Neural cell (in vitro differentiated cells): ENCODE data around the gene TUBB4B.

Experiments used
- CTCF ChIP-seq: fragments of 450-650 bp; IDR thresholded peaks from 2 replicates; pipeline ENCODE4 v1.5.1; 2014; ENCODE audit warnings: antibody characterized with exemption, mild to moderate bottlenecking, moderate library complexity; ENCODE audit not compliant: poor library complexity, severe bottlenecking
- EP300 ChIP-seq: fragments of 450-650 bp; conservative IDR thresholded peaks from 2 replicates; pipeline ENCODE4 v1.6.1; 2014; ENCODE audit warnings: antibody characterized with exemption, mild to moderate bottlenecking, moderate library complexity; ENCODE audit not compliant: poor library complexity, severe bottlenecking
- EZH2 ChIP-seq: fragments of 200-600, 300-800 bp; shearing (Covaris generic), sonication (generic); IDR thresholded peaks from 2 replicates; pipeline ENCODE4 v1.6.1; 2014; ENCODE audit warnings: antibody characterized with exemption, low read length, borderline replicate concordance, mild to moderate bottlenecking; ENCODE audit not compliant: insufficient read depth, poor library complexity, severe bottlenecking
- POLR2AphosphoS5 ChIP-seq: IDR thresholded peaks from 2 replicates; pipeline ENCODE4 v1.6.1; 2012
- SMC3 ChIP-seq: fragments of 450-650 bp; conservative IDR thresholded peaks from 2 replicates; pipeline ENCODE4 v1.6.1; 2014; ENCODE audit warnings: antibody characterized with exemption, mild to moderate bottlenecking, moderate library complexity; ENCODE audit not compliant: poor library complexity
- TAF1 ChIP-seq: IDR thresholded peaks from 2 replicates; pipeline ENCODE4 v1.6.1; 2012; ENCODE audit warnings: low read depth
- TF ChIP-seq, protein P1 (sequence below): IDR thresholded peaks from 2 replicates; pipeline ENCODE4 v1.6.1; 2012; ENCODE audit warnings: borderline replicate concordance

- TF ChIP-seq CTCF (no peak), EP300 (no peak), EZH2 (no peak), POLR2AphosphoS5 (no peak), SMC3 (no peak), TAF1 (no peak)
- TF ChIP-seq, protein P1, sequence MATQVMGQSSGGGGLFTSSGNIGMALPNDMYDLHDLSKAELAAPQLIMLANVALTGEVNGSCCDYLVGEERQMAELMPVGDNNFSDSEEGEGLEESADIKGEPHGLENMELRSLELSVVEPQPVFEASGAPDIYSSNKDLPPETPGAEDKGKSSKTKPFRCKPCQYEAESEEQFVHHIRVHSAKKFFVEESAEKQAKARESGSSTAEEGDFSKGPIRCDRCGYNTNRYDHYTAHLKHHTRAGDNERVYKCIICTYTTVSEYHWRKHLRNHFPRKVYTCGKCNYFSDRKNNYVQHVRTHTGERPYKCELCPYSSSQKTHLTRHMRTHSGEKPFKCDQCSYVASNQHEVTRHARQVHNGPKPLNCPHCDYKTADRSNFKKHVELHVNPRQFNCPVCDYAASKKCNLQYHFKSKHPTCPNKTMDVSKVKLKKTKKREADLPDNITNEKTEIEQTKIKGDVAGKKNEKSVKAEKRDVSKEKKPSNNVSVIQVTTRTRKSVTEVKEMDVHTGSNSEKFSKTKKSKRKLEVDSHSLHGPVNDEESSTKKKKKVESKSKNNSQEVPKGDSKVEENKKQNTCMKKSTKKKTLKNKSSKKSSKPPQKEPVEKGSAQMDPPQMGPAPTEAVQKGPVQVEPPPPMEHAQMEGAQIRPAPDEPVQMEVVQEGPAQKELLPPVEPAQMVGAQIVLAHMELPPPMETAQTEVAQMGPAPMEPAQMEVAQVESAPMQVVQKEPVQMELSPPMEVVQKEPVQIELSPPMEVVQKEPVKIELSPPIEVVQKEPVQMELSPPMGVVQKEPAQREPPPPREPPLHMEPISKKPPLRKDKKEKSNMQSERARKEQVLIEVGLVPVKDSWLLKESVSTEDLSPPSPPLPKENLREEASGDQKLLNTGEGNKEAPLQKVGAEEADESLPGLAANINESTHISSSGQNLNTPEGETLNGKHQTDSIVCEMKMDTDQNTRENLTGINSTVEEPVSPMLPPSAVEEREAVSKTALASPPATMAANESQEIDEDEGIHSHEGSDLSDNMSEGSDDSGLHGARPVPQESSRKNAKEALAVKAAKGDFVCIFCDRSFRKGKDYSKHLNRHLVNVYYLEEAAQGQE, result no peak
These were observed 29.6 kb upstream of the TUBB4B start for GRCh38 chr9:137211532-137211931.
